Peyer's patch (tissue), 4 donors: ENCODE data around the gene UBE2F. TPM values are rescaled to one million over a fixed set of nuclear protein-coding genes. Genes with fewer than 3 reads are reported as not detected.

Experiments
- DNase-seq, 3 donors: peaks; one replicate each; pipeline ENCODE4 v3.0.0-alpha.2; 2017 to 2019
- H3K27ac ChIP-seq, 4 donors: fragments of 200-600 bp; sonication (generic); one replicate each; pipeline ENCODE4 v1.5.1; 2016 to 2019
- H3K27me3 ChIP-seq, 2 donors: fragments of 200-600 bp; sonication (generic); one replicate each; pipeline ENCODE4 v1.5.1; 2019
- H3K36me3 ChIP-seq, 3 donors: fragments of 200-600 bp; sonication (generic); one replicate each; pipeline ENCODE4 v1.5.1; 2016 to 2019
- H3K4me1 ChIP-seq, 4 donors: fragments of 200-600 bp; sonication (generic); one replicate each; pipeline ENCODE4 v1.5.1; 2016 to 2019
- H3K4me3 ChIP-seq, 4 donors: fragments of 200-600 bp; sonication (generic); 1 replicate in 3 of 4; 2 replicates in 1 of 4; pipeline ENCODE4 v1.5.1; 2016 to 2019; ENCODE audit warnings: mild to moderate bottlenecking in 1 of 4
- H3K9me3 ChIP-seq, 4 donors: fragments of 200-600 bp; sonication (generic); one replicate each; pipeline ENCODE4 v1.5.1; 2016 to 2019; ENCODE audit warnings: mild to moderate bottlenecking in 1 of 4
- POLR2A ChIP-seq, 2 donors: fragments of 450-650 bp; IDR thresholded peaks; one replicate each; pipeline ENCODE4 v1.5.1; 2017; ENCODE audit warnings: antibody characterized with exemption in 2 of 2, mild to moderate bottlenecking in 2 of 2, moderate library complexity in 2 of 2
- total RNA-seq, 4 donors: library from RNA; depleted of rRNA; stranded (reverse); fragments of >200 nt; gene quantifications; one replicate each; pipeline ENCODE4 v1.1.0, GENCODE V29; 2016
- TF ChIP-seq, protein P1 (sequence below), 6 experiments: fragments of 450-650 bp in 4 of 6; fragments of 200-600 bp in 2 of 6; sonication (generic) in 1 of 6; IDR thresholded peaks; one replicate each; pipeline ENCODE4 v1.5.1; 2017 to 2019; ENCODE audit warnings: antibody characterized with exemption in 6 of 6, mild to moderate bottlenecking in 3 of 6, moderate library complexity in 1 of 6

The UBE2F gene
- total RNA-seq, 4 donors from 2014 or later, result 21.5 to 67.7 (median 50.3) TPM

GRCh38 chr2:238040918-238041317 is 74.1 kb downstream of the UBE2F start:
- H3K36me3 ChIP-seq, result peaks cover 0 to 63% (median 0%) of the 10 kb centered on the region in 3 donors
- DNase-seq, result no peak

DNA sequence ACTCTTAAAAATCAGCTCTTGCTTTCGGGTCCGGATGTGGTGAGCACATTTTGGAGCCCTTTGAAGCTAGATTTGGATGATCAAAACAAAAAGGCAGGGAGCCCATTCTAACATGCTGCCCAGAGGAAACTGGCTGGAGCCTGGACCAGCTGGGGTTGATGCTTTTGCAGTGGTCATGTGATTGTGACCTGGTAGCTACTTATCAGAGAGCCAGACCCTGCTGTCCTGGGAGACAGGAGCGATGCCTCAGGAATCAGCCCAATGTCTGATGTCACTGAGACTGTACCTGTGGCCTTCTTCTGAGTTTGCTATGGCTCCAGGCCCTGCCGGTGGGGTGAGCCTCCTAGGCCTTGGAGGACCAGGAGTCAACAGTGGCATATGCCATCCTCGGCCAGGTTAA is 75.3 kb downstream of the UBE2F start:
- no peaks in the 10 kb centered on the region for H3K27me3 ChIP-seq
- peaks cover 0 to 51% (median 0%) of the 10 kb centered on the region in 3 donors for H3K36me3 ChIP-seq
- no peak for DNase-seq
- no peak overlapping the region for H3K27ac ChIP-seq
- H3K9me3 ChIP-seq, result no peaks in the 10 kb centered on the region
- TF ChIP-seq POLR2A (IDR thresholded peaks at IDR 0.05), result no peak
- TF ChIP-seq, protein P1, sequence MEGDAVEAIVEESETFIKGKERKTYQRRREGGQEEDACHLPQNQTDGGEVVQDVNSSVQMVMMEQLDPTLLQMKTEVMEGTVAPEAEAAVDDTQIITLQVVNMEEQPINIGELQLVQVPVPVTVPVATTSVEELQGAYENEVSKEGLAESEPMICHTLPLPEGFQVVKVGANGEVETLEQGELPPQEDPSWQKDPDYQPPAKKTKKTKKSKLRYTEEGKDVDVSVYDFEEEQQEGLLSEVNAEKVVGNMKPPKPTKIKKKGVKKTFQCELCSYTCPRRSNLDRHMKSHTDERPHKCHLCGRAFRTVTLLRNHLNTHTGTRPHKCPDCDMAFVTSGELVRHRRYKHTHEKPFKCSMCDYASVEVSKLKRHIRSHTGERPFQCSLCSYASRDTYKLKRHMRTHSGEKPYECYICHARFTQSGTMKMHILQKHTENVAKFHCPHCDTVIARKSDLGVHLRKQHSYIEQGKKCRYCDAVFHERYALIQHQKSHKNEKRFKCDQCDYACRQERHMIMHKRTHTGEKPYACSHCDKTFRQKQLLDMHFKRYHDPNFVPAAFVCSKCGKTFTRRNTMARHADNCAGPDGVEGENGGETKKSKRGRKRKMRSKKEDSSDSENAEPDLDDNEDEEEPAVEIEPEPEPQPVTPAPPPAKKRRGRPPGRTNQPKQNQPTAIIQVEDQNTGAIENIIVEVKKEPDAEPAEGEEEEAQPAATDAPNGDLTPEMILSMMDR (IDR thresholded peaks at IDR 0.05), result no peak
- H3K4me3 ChIP-seq, result no peak overlapping the region
- no peaks in the 10 kb centered on the region for H3K4me1 ChIP-seq

More at GRCh38 chr2:238040918-238041317, 74.1 kb downstream of the UBE2F start:
- Histone ChIP-seq H3K4me1 (no peaks in the 10 kb centered on the region), H3K4me3 (no peak overlapping the region), H3K27ac (no peak overlapping the region), H3K27me3 (no peaks in the 10 kb centered on the region), H3K9me3 (no peaks in the 10 kb centered on the region)
- TF ChIP-seq, protein P1 (IDR thresholded peaks at IDR 0.05), result no peak
- TF ChIP-seq POLR2A (IDR thresholded peaks at IDR 0.05), result no peak

- TF ChIP-seq, protein P1 (IDR thresholded peaks at IDR 0.05), result no peak
- no peak for TF ChIP-seq POLR2A (IDR thresholded peaks at IDR 0.05)
- Histone ChIP-seq H3K27me3 (no peaks in the 10 kb centered on the region), H3K4me3 (no peak overlapping the region), H3K36me3 (peaks cover 0 to 42% (median 0%) of the 10 kb centered on the region in 3 donors), H3K4me1 (no peaks in the 10 kb centered on the region), H3K9me3 (no peaks in the 10 kb centered on the region), H3K27ac (no peak overlapping the region)
- DNase-seq, result no peak
These were observed 76.2 kb downstream of the UBE2F start for GRCh38 chr2:238042849-238043584.

DNA sequence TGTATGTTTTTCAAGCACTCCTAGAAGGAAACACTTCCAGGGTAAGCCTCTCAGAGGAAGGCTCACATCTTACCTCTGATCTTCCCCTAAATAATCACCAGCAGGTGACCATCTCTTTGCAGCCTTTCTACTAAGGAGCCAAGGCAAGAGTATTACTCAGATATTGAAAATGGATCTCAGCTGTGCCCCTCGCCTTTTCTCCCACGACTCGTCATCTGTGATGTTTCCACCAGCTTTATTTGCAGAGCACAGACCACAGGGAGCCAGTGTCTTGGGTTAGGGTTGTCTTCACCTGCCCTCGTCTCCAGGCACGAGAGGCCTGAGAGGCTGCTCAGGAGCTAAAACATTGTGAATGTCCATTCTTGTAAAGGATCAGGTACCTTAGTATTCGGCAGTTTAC is 77.0 kb downstream of the UBE2F start:
- Histone ChIP-seq H3K4me3 (no peak overlapping the region), H3K27me3 (no peaks in the 10 kb centered on the region), H3K9me3 (no peaks in the 10 kb centered on the region), H3K36me3 (peaks cover 0 to 34% (median 0%) of the 10 kb centered on the region in 3 donors), H3K4me1 (no peaks in the 10 kb centered on the region), H3K27ac (no peak overlapping the region)
- no peak for DNase-seq
- TF ChIP-seq POLR2A (IDR thresholded peaks at IDR 0.05), result no peak
- TF ChIP-seq, protein P1 (IDR thresholded peaks at IDR 0.05), result no peak

DNA sequence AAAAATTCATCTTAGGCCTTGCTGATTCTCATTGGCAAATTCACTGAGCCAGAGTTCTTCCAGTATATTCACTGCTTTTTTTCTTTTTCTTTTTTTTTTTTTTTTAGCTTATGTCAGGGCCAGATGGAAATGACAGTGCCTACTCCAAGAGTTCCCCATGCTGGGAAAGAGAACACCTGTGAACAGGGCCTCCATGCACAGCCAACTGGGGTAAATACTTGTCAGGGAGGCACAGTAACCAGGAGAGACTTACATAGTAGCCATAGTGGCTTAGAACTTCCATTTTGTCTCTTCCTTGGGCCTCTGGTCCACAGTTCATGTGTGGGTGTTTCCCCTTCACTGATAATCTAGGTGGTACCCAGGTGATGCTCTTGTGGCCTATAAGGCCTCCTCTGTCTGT is 78.8 kb downstream of the UBE2F start:
- H3K4me1 ChIP-seq, result no peaks in the 10 kb centered on the region
- no peaks in the 10 kb centered on the region for H3K9me3 ChIP-seq
- no peak for TF ChIP-seq POLR2A (IDR thresholded peaks at IDR 0.05)
- TF ChIP-seq, protein P1 (IDR thresholded peaks at IDR 0.05), result no peak
- no peak overlapping the region for H3K4me3 ChIP-seq
- DNase-seq, result no peak
- H3K27me3 ChIP-seq, result no peaks in the 10 kb centered on the region
- H3K27ac ChIP-seq, result no peak overlapping the region
- H3K36me3 ChIP-seq, result peaks cover 0 to 19% (median 0%) of the 10 kb centered on the region in 3 donors
